CD4-positive, alpha-beta T cell treated with Interleukin-21 for 1 hour (primary cell): ENCODE results near the gene VAT1.
A peak's percentile ranks its signal among the peaks of the same experiment; 100 is the strongest.
"Not testable (repeated sequence)": the region's sequence is repeated elsewhere in the genome, so short reads cannot be mapped to it uniquely, and the experiment has no call there.

Source experiments
- DNase-seq: peaks from one replicate; pipeline ENCODE4 v3.0.0-alpha.2; 2020

VAT1 gene

GRCh38 chr17:43003542-43004172, 18.5 kb downstream of the VAT1 start:
- DNase-seq: no peak

GRCh38 chr17:43000894-43001293, 21.3 kb downstream of the VAT1 start:
- DNase-seq: not testable (repeated sequence)

- DNase-seq: no peak
Measured at GRCh38 chr17:42999003-42999525, 23.1 kb downstream of the VAT1 start.

- peak; percentile 99 for DNase-seq
Measured at GRCh38 chr17:42997984-42998938, 23.9 kb downstream of the VAT1 start, which contains the start of gene RPL27. Gene RPL27, plus strand, starts transcription at chr17:42998419. Its CDS starts 332 bp downstream, at chr17:42998751.

GRCh38 chr17:42997390-42997983, 24.7 kb downstream of the VAT1 start:
- no peak for DNase-seq

GRCh38 chr17:42993913-42994312, 28.3 kb downstream of the VAT1 start:
- DNase-seq: not testable (repeated sequence)

- DNase-seq: no peak
Measured at GRCh38 chr17:42992872-42993271, 29.3 kb downstream of the VAT1 start.

- DNase-seq: no peak
Measured at GRCh38 chr17:42991471-42991870, 30.7 kb downstream of the VAT1 start.

GRCh38 chr17:42989726-42990652, 32.2 kb downstream of the VAT1 start:
- DNase-seq: no peak

GRCh38 chr17:42989141-42989540, 33.0 kb downstream of the VAT1 start:
- DNase-seq: no peak

- no peak for DNase-seq
Measured at GRCh38 chr17:42985225-42985624, 37.0 kb downstream of the VAT1 start.

- DNase-seq: no peak
Measured at GRCh38 chr17:42982266-42982665, 39.9 kb downstream of the VAT1 start.

GRCh38 chr17:42980766-42981397, 41.3 kb downstream of the VAT1 start:
- DNase-seq: peak; percentile 56

- DNase-seq: peak; percentile 91
Measured at GRCh38 chr17:42980274-42980765, 41.9 kb downstream of the VAT1 start, which contains the start of gene RUNDC1. Gene RUNDC1, plus strand, starts transcription at chr17:42980565. Its CDS starts 12 bp downstream, at chr17:42980577.

- peak; percentile 20 for DNase-seq
Measured at GRCh38 chr17:42979511-42980273, 42.5 kb downstream of the VAT1 start, which contains the start of gene PTGES3L. Gene PTGES3L, minus strand, starts transcription at chr17:42980080. Its CDS starts 27 bp downstream, at chr17:42980053.

GRCh38 chr17:42975701-42976100, 46.5 kb downstream of the VAT1 start:
- DNase-seq: not testable (repeated sequence)

GRCh38 chr17:42975265-42975664, 46.9 kb downstream of the VAT1 start:
- no peak for DNase-seq

GRCh38 chr17:42973323-42973722, 48.9 kb downstream of the VAT1 start:
- DNase-seq: not testable (repeated sequence)

GRCh38 chr17:42971589-42971988, 50.6 kb downstream of the VAT1 start:
- DNase-seq: no peak

GRCh38 chr17:42969001-42969581, 53.1 kb downstream of the VAT1 start:
- DNase-seq: no peak
